HUES6 (cell line): ENCODE measurements around the gene CRYBB2.
"Not testable (repeated sequence)": the region's sequence is repeated elsewhere in the genome, so short reads cannot be mapped to it uniquely, and the experiment has no call there.

Source experiments
- H3K27ac ChIP-seq: 2 replicates; pipeline ENCODE4 v1.7.0; 2013; ENCODE audit warnings: low read depth, mild to moderate bottlenecking, low read length, inconsistent platforms
- H3K27me3 ChIP-seq: 2 replicates; pipeline ENCODE4 v1.6.1; 2013; ENCODE audit warnings: low read length; ENCODE audit not compliant: control insufficient read depth, insufficient read depth
- H3K36me3 ChIP-seq: 2 replicates; pipeline ENCODE4 v1.6.1; 2013; ENCODE audit warnings: low read length; ENCODE audit not compliant: control insufficient read depth, insufficient read depth
- H3K4me1 ChIP-seq: 2 replicates; pipeline ENCODE4 v1.6.1; 2013; ENCODE audit warnings: low read length; ENCODE audit not compliant: control insufficient read depth, insufficient read depth
- H3K4me3 ChIP-seq: 2 replicates; pipeline ENCODE4 v1.5.1; 2013; ENCODE audit warnings: low read depth, low read length
- H3K9ac ChIP-seq: one replicate; pipeline ENCODE4 v1.6.1; 2013; ENCODE audit warnings: mild to moderate bottlenecking, low read length
- H3K9me3 ChIP-seq: 2 replicates; pipeline ENCODE4 v1.6.1; 2013; ENCODE audit warnings: low read depth, low read length; ENCODE audit not compliant: control insufficient read depth, insufficient read depth

The CRYBB2 gene

GRCh38 chr22:25219211-25219689, at the start of gene CRYBB2:
TSS of gene CRYBB2 (plus strand) at chr22:25219639. CDS start at chr22:25221430, 1,791 bp downstream.
- no peak within 1 kb of the TSS for H3K27ac ChIP-seq
- H3K4me3 ChIP-seq = no peak within 1 kb of the TSS
- peaks cover 7% of the 10 kb centered on the region; the same call in 1 of the 2 replicates for H3K27me3 ChIP-seq
- no peaks in the 10 kb centered on the region for H3K4me1 ChIP-seq
- H3K9me3 ChIP-seq = peaks cover 15% of the 10 kb centered on the region; the same call in 1 of the 2 replicates
- H3K36me3 ChIP-seq = no peaks in the 10 kb centered on the region
- H3K9ac ChIP-seq = no peak within 1 kb of the TSS

GRCh38 chr22:25170426-25170980, 48.9 kb upstream of the CRYBB2 start:
- no peaks in the 10 kb centered on the region for H3K27me3 ChIP-seq
- H3K36me3 ChIP-seq = peaks cover 8% of the 10 kb centered on the region; the same call in 1 of the 2 replicates
- no peak overlapping the region for H3K9ac ChIP-seq
- no peak overlapping the region for H3K4me3 ChIP-seq
- no peaks in the 10 kb centered on the region for H3K4me1 ChIP-seq
- no peak overlapping the region for H3K27ac ChIP-seq
- no peaks in the 10 kb centered on the region for H3K9me3 ChIP-seq

- no peak overlapping the region for H3K9ac ChIP-seq
- H3K4me3 ChIP-seq = no peak overlapping the region
- no peaks in the 10 kb centered on the region for H3K4me1 ChIP-seq
- H3K27ac ChIP-seq = no peak overlapping the region
- H3K27me3 ChIP-seq = no peaks in the 10 kb centered on the region
- no peaks in the 10 kb centered on the region for H3K9me3 ChIP-seq
- peaks cover 10% of the 10 kb centered on the region; the same call in 1 of the 2 replicates for H3K36me3 ChIP-seq
Measured at GRCh38 chr22:25172153-25172552, 47.3 kb upstream of the CRYBB2 start.

GRCh38 chr22:25174156-25174887, 45.1 kb upstream of the CRYBB2 start:
- H3K4me1 ChIP-seq = no peaks in the 10 kb centered on the region
- H3K4me3 ChIP-seq = no peak overlapping the region
- no peak overlapping the region for H3K9ac ChIP-seq
- no peaks in the 10 kb centered on the region for H3K27me3 ChIP-seq
- no peak overlapping the region for H3K27ac ChIP-seq
- no peaks in the 10 kb centered on the region for H3K9me3 ChIP-seq
- H3K36me3 ChIP-seq = peaks cover 10% of the 10 kb centered on the region; the same call in 1 of the 2 replicates

GRCh38 chr22:25174888-25175411, 44.5 kb upstream of the CRYBB2 start:
- Histone ChIP-seq H3K36me3 (peaks cover 17% of the 10 kb centered on the region), H3K4me3 (no peak overlapping the region), H3K27ac (no peak overlapping the region), H3K9me3 (peaks cover 3% of the 10 kb centered on the region; the same call in 1 of the 2 replicates), H3K4me1 (no peaks in the 10 kb centered on the region), H3K9ac (no peak overlapping the region), H3K27me3 (no peaks in the 10 kb centered on the region)

GRCh38 chr22:25176175-25176574, 43.3 kb upstream of the CRYBB2 start:
- H3K4me3 ChIP-seq = no peak overlapping the region
- H3K9me3 ChIP-seq = peaks cover 4% of the 10 kb centered on the region; the same call in 1 of the 2 replicates
- H3K36me3 ChIP-seq = peaks cover 19% of the 10 kb centered on the region
- no peaks in the 10 kb centered on the region for H3K27me3 ChIP-seq
- no peak overlapping the region for H3K9ac ChIP-seq
- no peak overlapping the region for H3K27ac ChIP-seq
- H3K4me1 ChIP-seq = no peaks in the 10 kb centered on the region

GRCh38 chr22:25176799-25177198, 42.6 kb upstream of the CRYBB2 start:
- Histone ChIP-seq H3K9me3 (peaks cover 4% of the 10 kb centered on the region; the same call in 1 of the 2 replicates), H3K4me1 (no peaks in the 10 kb centered on the region), H3K9ac (no peak overlapping the region), H3K27ac (no peak overlapping the region), H3K36me3 (peaks cover 23% of the 10 kb centered on the region), H3K4me3 (no peak overlapping the region), H3K27me3 (no peaks in the 10 kb centered on the region)

GRCh38 chr22:25177226-25177625, 42.2 kb upstream of the CRYBB2 start:
- Histone ChIP-seq H3K9ac (no peak overlapping the region), H3K27me3 (no peaks in the 10 kb centered on the region), H3K36me3 (peaks cover 23% of the 10 kb centered on the region), H3K27ac (no peak overlapping the region), H3K4me3 (no peak overlapping the region), H3K9me3 (peaks cover 4% of the 10 kb centered on the region; the same call in 1 of the 2 replicates), H3K4me1 (no peaks in the 10 kb centered on the region)

- Histone ChIP-seq H3K4me3 (no peak overlapping the region), H3K36me3 (peaks cover 25% of the 10 kb centered on the region), H3K27me3 (no peaks in the 10 kb centered on the region), H3K27ac (no peak overlapping the region), H3K4me1 (no peaks in the 10 kb centered on the region), H3K9me3 (peaks cover 4% of the 10 kb centered on the region; the same call in 1 of the 2 replicates), H3K9ac (no peak overlapping the region)
Measured at GRCh38 chr22:25177895-25178294, 41.5 kb upstream of the CRYBB2 start.

- H3K36me3 ChIP-seq = peaks cover 24% of the 10 kb centered on the region
Measured at GRCh38 chr22:25178348-25178747, 41.1 kb upstream of the CRYBB2 start.

More at GRCh38 chr22:25178348-25178747, 41.1 kb upstream of the CRYBB2 start:
- not testable (repeated sequence) for H3K4me3 ChIP-seq, H3K27ac ChIP-seq, H3K9ac ChIP-seq, H3K9me3 ChIP-seq, H3K4me1 ChIP-seq, H3K27me3 ChIP-seq
